Type B pancreatic cell (in vitro differentiated cells): ENCODE data around the gene RHOF. TPM values are rescaled to one million over a fixed set of nuclear protein-coding genes. Genes with fewer than 3 reads are reported as not detected.
"Not testable (repeated sequence)": the region's sequence is repeated elsewhere in the genome, so short reads cannot be mapped to it uniquely, and the experiment has no call there.

Experiments
- DNase-seq: peaks from one replicate; pipeline ENCODE4 v3.0.0; 2021; ENCODE audit warnings: mixed read lengths; ENCODE audit not compliant: unreplicated experiment; ENCODE audit errors: extremely low spot score
- H3K27ac Mint-ChIP-seq: 2 replicates; pipeline ENCODE4 v1.8.0; 2021; ENCODE audit warnings: mild to moderate bottlenecking, mixed read lengths
- H3K27me3 Mint-ChIP-seq: 2 replicates; pipeline ENCODE4 v1.8.0; 2021; ENCODE audit warnings: mixed read lengths
- H3K36me3 Mint-ChIP-seq: 2 replicates; pipeline ENCODE4 v1.8.0; 2021; ENCODE audit warnings: mixed read lengths
- H3K4me1 Mint-ChIP-seq: one replicate; pipeline ENCODE4 v1.8.0; 2021; ENCODE audit warnings: mixed read lengths; ENCODE audit not compliant: unreplicated experiment
- H3K4me3 Mint-ChIP-seq: 2 replicates; pipeline ENCODE4 v1.8.0; 2021; ENCODE audit warnings: mild to moderate bottlenecking, mixed read lengths
- H3K9me3 Mint-ChIP-seq: 2 replicates; pipeline ENCODE4 v1.8.0; 2021; ENCODE audit warnings: mixed read lengths
- CTCF ChIP-seq: fragments of 200-600 bp; sonication (generic); conservative IDR thresholded peaks from 2 replicates; pipeline ENCODE4 v1.5.0; 2021; ENCODE audit warnings: antibody characterized with exemption, mild to moderate bottlenecking
- total RNA-seq: library from RNA; stranded (reverse); gene quantifications from 2 replicates; pipeline ENCODE4 v1.2.1, GENCODE V29; 2021; ENCODE audit warnings: low replicate concordance

Gene RHOF
- total RNA-seq, 1 donor from 2014 or later: 26.0 TPM

GRCh38 chr12:121765573-121765972, 27.9 kb downstream of the RHOF start:
- H3K36me3 Mint-ChIP-seq: peaks cover 4% of the 10 kb centered on the region
- peaks cover 32% of the 10 kb centered on the region for H3K4me1 Mint-ChIP-seq
- no peaks in the 10 kb centered on the region for H3K9me3 Mint-ChIP-seq
- H3K27ac Mint-ChIP-seq: no peak overlapping the region
- no peak for TF ChIP-seq CTCF
- no peak for DNase-seq
- H3K27me3 Mint-ChIP-seq: no peaks in the 10 kb centered on the region
- no peak overlapping the region for H3K4me3 Mint-ChIP-seq

DNA sequence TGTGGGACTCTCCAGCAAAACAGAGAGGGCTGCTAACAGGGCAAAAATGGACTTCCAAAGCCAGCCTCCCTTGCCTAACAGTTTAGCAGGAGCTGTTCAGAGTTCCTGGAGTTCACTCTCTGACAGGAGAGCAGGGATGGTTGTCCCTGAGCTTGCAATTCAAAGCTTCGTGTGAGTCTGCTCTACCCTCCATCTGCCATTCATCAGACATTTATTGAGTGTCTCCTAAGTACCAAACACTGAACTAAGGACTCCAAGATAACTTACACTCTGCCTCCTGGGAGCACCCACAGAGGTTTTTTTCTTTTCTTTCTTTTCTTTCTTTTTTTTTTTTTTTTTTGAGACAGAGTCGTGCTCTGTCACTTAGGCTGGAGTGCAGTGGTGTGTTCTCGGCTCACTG, 28.7 kb downstream of the RHOF start:
- Mint-ChIP-seq H3K4me1 (peaks cover 25% of the 10 kb centered on the region), H3K27me3 (no peaks in the 10 kb centered on the region), H3K36me3 (peaks cover 4% of the 10 kb centered on the region), H3K27ac (no peak overlapping the region), H3K9me3 (no peaks in the 10 kb centered on the region), H3K4me3 (no peak overlapping the region)
- no peak for TF ChIP-seq CTCF
- DNase-seq: no peak

DNA sequence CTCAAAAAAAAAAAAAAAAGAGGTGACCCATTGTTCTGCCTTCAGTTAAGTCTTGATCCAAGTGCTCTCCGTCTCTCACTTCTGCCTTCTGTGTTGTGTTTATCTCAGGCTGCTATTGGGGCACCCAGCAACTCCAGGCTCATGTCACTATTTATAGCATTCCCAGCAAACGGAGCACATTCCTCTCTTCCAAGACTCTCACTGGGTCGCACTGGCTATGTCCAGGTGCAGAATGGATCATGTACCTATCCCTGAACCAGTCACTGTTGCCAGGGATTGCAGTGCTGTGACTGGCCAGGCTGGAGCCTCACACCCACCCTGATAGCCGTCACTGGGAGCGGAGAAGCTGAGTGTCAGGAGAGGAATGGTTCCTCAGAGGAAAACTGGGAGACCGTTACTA, 31.2 kb downstream of the RHOF start:
- H3K36me3 Mint-ChIP-seq: peaks cover 4% of the 10 kb centered on the region
- peaks cover 12% of the 10 kb centered on the region for H3K4me1 Mint-ChIP-seq
- TF ChIP-seq CTCF: no peak
- DNase-seq: no peak
- no peak overlapping the region for H3K27ac Mint-ChIP-seq
- no peak overlapping the region for H3K4me3 Mint-ChIP-seq
- H3K9me3 Mint-ChIP-seq: no peaks in the 10 kb centered on the region
- H3K27me3 Mint-ChIP-seq: no peaks in the 10 kb centered on the region

DNA sequence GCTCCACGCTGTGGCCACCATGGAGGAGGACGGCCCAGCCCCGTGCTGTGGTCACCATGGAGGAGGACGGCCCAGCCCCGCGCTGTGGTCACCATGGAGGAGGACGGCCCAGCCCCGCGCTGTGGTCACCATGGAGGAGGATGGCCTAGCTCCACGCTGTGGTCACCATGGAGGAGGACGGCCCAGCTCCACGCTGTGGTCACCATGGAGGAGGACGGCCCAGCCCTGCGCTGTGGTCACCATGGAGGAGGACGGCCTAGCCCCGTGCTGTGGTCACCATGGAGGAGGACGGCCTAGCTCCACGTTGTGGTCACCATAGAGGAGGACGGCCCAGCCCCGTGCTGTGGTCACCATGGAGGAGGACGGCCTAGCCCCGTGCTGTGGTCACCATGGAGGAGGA, 35.0 kb downstream of the RHOF start:
- not testable (repeated sequence) for H3K9me3 Mint-ChIP-seq, H3K27ac Mint-ChIP-seq, DNase-seq, H3K27me3 Mint-ChIP-seq, H3K4me3 Mint-ChIP-seq, H3K36me3 Mint-ChIP-seq
- H3K4me1 Mint-ChIP-seq: peaks cover 12% of the 10 kb centered on the region

- Mint-ChIP-seq H3K9me3 (no peaks in the 10 kb centered on the region), H3K4me1 (no peaks in the 10 kb centered on the region), H3K27me3 (no peaks in the 10 kb centered on the region), H3K27ac (no peak overlapping the region), H3K4me3 (no peak overlapping the region), H3K36me3 (peaks cover 4% of the 10 kb centered on the region)
- no peak for DNase-seq
- TF ChIP-seq CTCF: no peak
These were observed 37.9 kb downstream of the RHOF start for GRCh38 chr12:121755591-121755990.

- Mint-ChIP-seq H3K9me3 (no peaks in the 10 kb centered on the region), H3K4me3 (no peak overlapping the region), H3K36me3 (peaks cover 4% of the 10 kb centered on the region), H3K27ac (no peak overlapping the region), H3K27me3 (no peaks in the 10 kb centered on the region), H3K4me1 (no peaks in the 10 kb centered on the region)
- DNase-seq: no peak
- TF ChIP-seq CTCF: no peak
These were observed 38.7 kb downstream of the RHOF start for GRCh38 chr12:121754836-121755235.
